PC-3 (cell line): ENCODE results near the gene TGIF1.

Experiments used
- EZH2 ChIP-seq: fragments of 300-600 bp; sonication (generic); IDR thresholded peaks from one replicate; pipeline ENCODE4 v1.6.1; 2017; ENCODE audit warnings: antibody characterized with exemption, mild to moderate bottlenecking, low read length; ENCODE audit not compliant: unreplicated experiment
- TF ChIP-seq, protein P1 (sequence below): fragments of 300-600 bp; sonication (generic); conservative IDR thresholded peaks from 2 replicates; pipeline ENCODE4 v1.5.1; 2017; ENCODE audit warnings: antibody characterized with exemption, low read depth, mild to moderate bottlenecking, low read length

DNA sequence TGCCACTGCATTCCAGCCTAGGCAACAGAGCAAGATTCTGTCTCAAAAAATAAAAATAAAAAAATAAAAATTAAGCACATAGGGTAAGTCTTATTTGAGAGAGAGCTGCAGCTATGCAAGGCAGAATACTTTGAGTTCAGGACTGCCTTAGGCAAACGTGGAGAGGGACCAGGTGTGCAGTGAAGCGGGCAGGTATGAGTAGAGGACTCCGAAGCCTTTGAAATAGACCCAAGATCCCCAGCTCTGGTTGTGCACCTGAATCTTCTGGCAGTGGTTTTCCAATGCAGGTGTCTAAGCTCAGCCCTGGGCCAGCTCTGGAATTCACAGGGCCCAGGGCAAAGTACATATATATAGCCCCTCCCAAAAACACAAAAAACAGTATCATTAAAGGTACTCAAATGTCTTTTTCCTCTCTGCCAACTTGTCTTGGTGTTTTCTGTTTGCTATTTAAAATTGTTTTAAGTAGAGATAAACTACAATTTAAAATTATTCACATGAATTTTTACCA, 21.2 kb downstream of the TGIF1 start:
- TF ChIP-seq, protein P1, sequence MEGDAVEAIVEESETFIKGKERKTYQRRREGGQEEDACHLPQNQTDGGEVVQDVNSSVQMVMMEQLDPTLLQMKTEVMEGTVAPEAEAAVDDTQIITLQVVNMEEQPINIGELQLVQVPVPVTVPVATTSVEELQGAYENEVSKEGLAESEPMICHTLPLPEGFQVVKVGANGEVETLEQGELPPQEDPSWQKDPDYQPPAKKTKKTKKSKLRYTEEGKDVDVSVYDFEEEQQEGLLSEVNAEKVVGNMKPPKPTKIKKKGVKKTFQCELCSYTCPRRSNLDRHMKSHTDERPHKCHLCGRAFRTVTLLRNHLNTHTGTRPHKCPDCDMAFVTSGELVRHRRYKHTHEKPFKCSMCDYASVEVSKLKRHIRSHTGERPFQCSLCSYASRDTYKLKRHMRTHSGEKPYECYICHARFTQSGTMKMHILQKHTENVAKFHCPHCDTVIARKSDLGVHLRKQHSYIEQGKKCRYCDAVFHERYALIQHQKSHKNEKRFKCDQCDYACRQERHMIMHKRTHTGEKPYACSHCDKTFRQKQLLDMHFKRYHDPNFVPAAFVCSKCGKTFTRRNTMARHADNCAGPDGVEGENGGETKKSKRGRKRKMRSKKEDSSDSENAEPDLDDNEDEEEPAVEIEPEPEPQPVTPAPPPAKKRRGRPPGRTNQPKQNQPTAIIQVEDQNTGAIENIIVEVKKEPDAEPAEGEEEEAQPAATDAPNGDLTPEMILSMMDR = no peak
- TF ChIP-seq EZH2 = no peak
